ENCODE measurements around the gene PEX5L. TPM values are rescaled to one million over a fixed set of nuclear protein-coding genes. Genes with fewer than 3 reads are reported as not detected.

PEX5L gene
- polyA plus RNA-seq, 2 donors, result not detected

GRCh38 chr3:179962629-179963387 lies 73.9 kb downstream of the PEX5L start:
- WGBS, 2 donors, result 62 to 73% methylated on average over 1 of the region's 1 CpG
- Histone ChIP-seq H3K4me1 (ENCODE audit: control insufficient read depth in 2 of 2, insufficient read depth in 2 of 2, low read length in 1 of 2) (no peaks in the 10 kb centered on the region), H3K36me3 (ENCODE audit: control insufficient read depth in 2 of 2, insufficient read depth in 2 of 2, low read length in 1 of 2) (no peaks in the 10 kb centered on the region), H3K9me3 (ENCODE audit: control insufficient read depth in 2 of 2, insufficient read depth in 1 of 2, low read depth in 1 of 2, low read length in 1 of 2) (peaks cover 0 to 2% of the 10 kb centered on the region in 2 donors), H3K27ac (ENCODE audit: low read depth in 2 of 2, low read length in 1 of 2) (no peak overlapping the region), H3K27me3 (ENCODE audit: control insufficient read depth in 1 of 2, insufficient read depth in 2 of 2, low read length in 2 of 2) (peaks cover 0 to 2% of the 10 kb centered on the region in 2 donors), H3K4me3 (ENCODE audit: low read depth in 1 of 2, low read length in 2 of 2) (no peak overlapping the region)

- Histone ChIP-seq H3K36me3 (ENCODE audit: control insufficient read depth in 2 of 2, insufficient read depth in 2 of 2, low read length in 1 of 2) (no peaks in the 10 kb centered on the region), H3K27me3 (ENCODE audit: control insufficient read depth in 1 of 2, insufficient read depth in 2 of 2, low read length in 2 of 2) (peaks cover 0 to 2% of the 10 kb centered on the region in 2 donors), H3K27ac (ENCODE audit: low read depth in 2 of 2, low read length in 1 of 2) (no peak overlapping the region), H3K9me3 (ENCODE audit: control insufficient read depth in 2 of 2, insufficient read depth in 1 of 2, low read depth in 1 of 2, low read length in 1 of 2) (peaks cover 0 to 2% of the 10 kb centered on the region in 2 donors), H3K4me3 (ENCODE audit: low read depth in 1 of 2, low read length in 2 of 2) (no peak overlapping the region), H3K4me1 (ENCODE audit: control insufficient read depth in 2 of 2, insufficient read depth in 2 of 2, low read length in 1 of 2) (no peaks in the 10 kb centered on the region)
- WGBS, 2 donors, result 56 to 62% methylated on average over 5 of the region's 5 CpGs
These were observed 75.0 kb downstream of the PEX5L start for GRCh38 chr3:179961703-179962078.

GRCh38 chr3:179961071-179961702 lies 75.5 kb downstream of the PEX5L start:
- Histone ChIP-seq H3K27me3 (ENCODE audit: control insufficient read depth in 1 of 2, insufficient read depth in 2 of 2, low read length in 2 of 2) (peaks cover 0 to 2% of the 10 kb centered on the region in 2 donors), H3K4me3 (ENCODE audit: low read depth in 1 of 2, low read length in 2 of 2) (no peak overlapping the region), H3K9me3 (ENCODE audit: control insufficient read depth in 2 of 2, insufficient read depth in 1 of 2, low read depth in 1 of 2, low read length in 1 of 2) (peaks cover 0 to 2% of the 10 kb centered on the region in 2 donors), H3K36me3 (ENCODE audit: control insufficient read depth in 2 of 2, insufficient read depth in 2 of 2, low read length in 1 of 2) (no peaks in the 10 kb centered on the region), H3K27ac (ENCODE audit: low read depth in 2 of 2, low read length in 1 of 2) (no peak overlapping the region), H3K4me1 (ENCODE audit: control insufficient read depth in 2 of 2, insufficient read depth in 2 of 2, low read length in 1 of 2) (no peaks in the 10 kb centered on the region)
- 72 to 77% methylated on average over 6 of the region's 6 CpGs for WGBS, 2 donors

- H3K36me3 ChIP-seq (ENCODE audit: control insufficient read depth in 2 of 2, insufficient read depth in 2 of 2, low read length in 1 of 2), result no peaks in the 10 kb centered on the region
- no peak overlapping the region for H3K4me3 ChIP-seq (ENCODE audit: low read depth in 1 of 2, low read length in 2 of 2)
- 71 to 90% methylated on average over 9 of the region's 9 CpGs for WGBS, 2 donors
- no peaks in the 10 kb centered on the region for H3K4me1 ChIP-seq (ENCODE audit: control insufficient read depth in 2 of 2, insufficient read depth in 2 of 2, low read length in 1 of 2)
- peaks cover 0 to 2% of the 10 kb centered on the region in 2 donors for H3K27me3 ChIP-seq (ENCODE audit: control insufficient read depth in 1 of 2, insufficient read depth in 2 of 2, low read length in 2 of 2)
- no peaks in the 10 kb centered on the region for H3K9me3 ChIP-seq (ENCODE audit: control insufficient read depth in 2 of 2, insufficient read depth in 1 of 2, low read depth in 1 of 2, low read length in 1 of 2)
- no peak overlapping the region for H3K27ac ChIP-seq (ENCODE audit: low read depth in 2 of 2, low read length in 1 of 2)
These were observed 78.0 kb downstream of the PEX5L start for GRCh38 chr3:179958759-179959158.

GRCh38 chr3:179958143-179958542 lies 78.6 kb downstream of the PEX5L start:
- Histone ChIP-seq H3K27ac (ENCODE audit: low read depth in 2 of 2, low read length in 1 of 2) (no peak overlapping the region), H3K4me1 (ENCODE audit: control insufficient read depth in 2 of 2, insufficient read depth in 2 of 2, low read length in 1 of 2) (no peaks in the 10 kb centered on the region), H3K27me3 (ENCODE audit: control insufficient read depth in 1 of 2, insufficient read depth in 2 of 2, low read length in 2 of 2) (peaks cover 0 to 2% of the 10 kb centered on the region in 2 donors), H3K9me3 (ENCODE audit: control insufficient read depth in 2 of 2, insufficient read depth in 1 of 2, low read depth in 1 of 2, low read length in 1 of 2) (no peaks in the 10 kb centered on the region), H3K4me3 (ENCODE audit: low read depth in 1 of 2, low read length in 2 of 2) (no peak overlapping the region), H3K36me3 (ENCODE audit: control insufficient read depth in 2 of 2, insufficient read depth in 2 of 2, low read length in 1 of 2) (no peaks in the 10 kb centered on the region)
- WGBS, 2 donors, result 66 to 69% methylated on average over 2 of the region's 2 CpGs

- no peaks in the 10 kb centered on the region for H3K9me3 ChIP-seq (ENCODE audit: control insufficient read depth in 2 of 2, insufficient read depth in 1 of 2, low read depth in 1 of 2, low read length in 1 of 2)
- peaks cover 0 to 2% of the 10 kb centered on the region in 2 donors for H3K27me3 ChIP-seq (ENCODE audit: control insufficient read depth in 1 of 2, insufficient read depth in 2 of 2, low read length in 2 of 2)
- H3K27ac ChIP-seq (ENCODE audit: low read depth in 2 of 2, low read length in 1 of 2), result no peak overlapping the region
- H3K4me1 ChIP-seq (ENCODE audit: control insufficient read depth in 2 of 2, insufficient read depth in 2 of 2, low read length in 1 of 2), result no peaks in the 10 kb centered on the region
- WGBS, 2 donors, result 33 to 75% methylated on average over 2 of the region's 2 CpGs
- no peak overlapping the region for H3K4me3 ChIP-seq (ENCODE audit: low read depth in 1 of 2, low read length in 2 of 2)
- no peaks in the 10 kb centered on the region for H3K36me3 ChIP-seq (ENCODE audit: control insufficient read depth in 2 of 2, insufficient read depth in 2 of 2, low read length in 1 of 2)
These were observed 79.4 kb downstream of the PEX5L start for GRCh38 chr3:179957264-179957845.

- no peak overlapping the region for H3K27ac ChIP-seq (ENCODE audit: low read depth in 2 of 2, low read length in 1 of 2)
- no peaks in the 10 kb centered on the region for H3K9me3 ChIP-seq (ENCODE audit: control insufficient read depth in 2 of 2, insufficient read depth in 1 of 2, low read depth in 1 of 2, low read length in 1 of 2)
- peaks cover 0 to 2% of the 10 kb centered on the region in 2 donors for H3K27me3 ChIP-seq (ENCODE audit: control insufficient read depth in 1 of 2, insufficient read depth in 2 of 2, low read length in 2 of 2)
- no peaks in the 10 kb centered on the region for H3K36me3 ChIP-seq (ENCODE audit: control insufficient read depth in 2 of 2, insufficient read depth in 2 of 2, low read length in 1 of 2)
- WGBS, 2 donors, result 71 to 86% methylated on average over 7 of the region's 7 CpGs
- no peak overlapping the region for H3K4me3 ChIP-seq (ENCODE audit: low read depth in 1 of 2, low read length in 2 of 2)
- H3K4me1 ChIP-seq (ENCODE audit: control insufficient read depth in 2 of 2, insufficient read depth in 2 of 2, low read length in 1 of 2), result no peaks in the 10 kb centered on the region
These were observed 80.3 kb downstream of the PEX5L start for GRCh38 chr3:179956416-179956830.

GRCh38 chr3:179955809-179956208 lies 80.9 kb downstream of the PEX5L start:
- H3K4me1 ChIP-seq (ENCODE audit: control insufficient read depth in 2 of 2, insufficient read depth in 2 of 2, low read length in 1 of 2), result no peaks in the 10 kb centered on the region
- no peaks in the 10 kb centered on the region for H3K9me3 ChIP-seq (ENCODE audit: control insufficient read depth in 2 of 2, insufficient read depth in 1 of 2, low read depth in 1 of 2, low read length in 1 of 2)
- WGBS, 2 donors, result 51 to 55% methylated on average over 3 of the region's 3 CpGs
- H3K36me3 ChIP-seq (ENCODE audit: control insufficient read depth in 2 of 2, insufficient read depth in 2 of 2, low read length in 1 of 2), result no peaks in the 10 kb centered on the region
- peaks cover 0 to 2% of the 10 kb centered on the region in 2 donors for H3K27me3 ChIP-seq (ENCODE audit: control insufficient read depth in 1 of 2, insufficient read depth in 2 of 2, low read length in 2 of 2)
- H3K27ac ChIP-seq (ENCODE audit: low read depth in 2 of 2, low read length in 1 of 2), result no peak overlapping the region
- no peak overlapping the region for H3K4me3 ChIP-seq (ENCODE audit: low read depth in 1 of 2, low read length in 2 of 2)

GRCh38 chr3:179955286-179955685 lies 81.5 kb downstream of the PEX5L start:
- Histone ChIP-seq H3K27ac (ENCODE audit: low read depth in 2 of 2, low read length in 1 of 2) (no peak overlapping the region), H3K4me1 (ENCODE audit: control insufficient read depth in 2 of 2, insufficient read depth in 2 of 2, low read length in 1 of 2) (no peaks in the 10 kb centered on the region), H3K36me3 (ENCODE audit: control insufficient read depth in 2 of 2, insufficient read depth in 2 of 2, low read length in 1 of 2) (no peaks in the 10 kb centered on the region), H3K9me3 (ENCODE audit: control insufficient read depth in 2 of 2, insufficient read depth in 1 of 2, low read depth in 1 of 2, low read length in 1 of 2) (no peaks in the 10 kb centered on the region), H3K4me3 (ENCODE audit: low read depth in 1 of 2, low read length in 2 of 2) (no peak overlapping the region), H3K27me3 (ENCODE audit: control insufficient read depth in 1 of 2, insufficient read depth in 2 of 2, low read length in 2 of 2) (peaks cover 0 to 1% of the 10 kb centered on the region in 2 donors)
- 73% methylated on average over 5 of the region's 5 CpGs for WGBS, 2 donors

Measured in esophagus (tissue), 2 donors.